DMS53 treated with DMSO at 0.1 percent for 48 hours (cell line): ENCODE measurements around the gene FAM83C.

Source experiments
- DNase-seq: peaks from one replicate; lab custom pipeline; 2025; ENCODE audit not compliant: unreplicated experiment; lab: John Stamatoyannopoulos, UW

The FAM83C gene

GRCh38 chr20:35291654-35292503 is at the start of gene FAM83C:
Gene FAM83C, minus strand, starts transcription at chr20:35292425. Its CDS starts 121 bp downstream, at chr20:35292304.
- DNase-seq, result no peak

GRCh38 chr20:35341366-35342028 is 49.3 kb upstream of the FAM83C start:
- DNase-seq, result no peak

GRCh38 chr20:35340436-35340835 is 48.2 kb upstream of the FAM83C start:
- DNase-seq, result no peak

- DNase-seq, result no peak
Observed at GRCh38 chr20:35339636-35340035, 47.4 kb upstream of the FAM83C start.

- DNase-seq, result no peak
Observed at GRCh38 chr20:35339007-35339406, 46.8 kb upstream of the FAM83C start.

GRCh38 chr20:35334311-35335101 is 42.3 kb upstream of the FAM83C start:
- DNase-seq, result no peak

- DNase-seq, result no peak
Observed at GRCh38 chr20:35333606-35334005, 41.4 kb upstream of the FAM83C start.

- DNase-seq, result no peak
Observed at GRCh38 chr20:35332540-35333200, 40.4 kb upstream of the FAM83C start.

- peak; percentile 1 for DNase-seq
Observed at GRCh38 chr20:35329435-35330139, 37.4 kb upstream of the FAM83C start.

GRCh38 chr20:35328689-35329088 is 36.5 kb upstream of the FAM83C start:
- DNase-seq, result no peak

- DNase-seq, result no peak
Observed at GRCh38 chr20:35328095-35328685, 36.0 kb upstream of the FAM83C start.

GRCh38 chr20:35327074-35327976 is 35.1 kb upstream of the FAM83C start:
- peak; percentile 21 for DNase-seq

- no peak for DNase-seq
Observed at GRCh38 chr20:35326740-35327073, 34.5 kb upstream of the FAM83C start.

- DNase-seq, result no peak
Observed at GRCh38 chr20:35326021-35326739, 34.0 kb upstream of the FAM83C start.

GRCh38 chr20:35325401-35325800 is 33.2 kb upstream of the FAM83C start:
- no peak for DNase-seq

GRCh38 chr20:35320396-35321126 is 28.3 kb upstream of the FAM83C start:
- no peak for DNase-seq

- DNase-seq, result no peak
Observed at GRCh38 chr20:35319871-35320197, 27.6 kb upstream of the FAM83C start.
